Epidermal melanocyte (primary cell): ENCODE measurements around the gene CENPE.

Experiments
- DNase-seq: peaks from one replicate; pipeline ENCODE4 v3.0.0; 2011; ENCODE audit warnings: low spot score; ENCODE audit not compliant: insufficient read length

CENPE gene

GRCh38 chr4:103075894-103076746 is 122.0 kb downstream of the CENPE start:
- peak; percentile 21 for DNase-seq

- DNase-seq, result peak; percentile 32
These were observed 122.7 kb downstream of the CENPE start for GRCh38 chr4:103075435-103075893.

DNA sequence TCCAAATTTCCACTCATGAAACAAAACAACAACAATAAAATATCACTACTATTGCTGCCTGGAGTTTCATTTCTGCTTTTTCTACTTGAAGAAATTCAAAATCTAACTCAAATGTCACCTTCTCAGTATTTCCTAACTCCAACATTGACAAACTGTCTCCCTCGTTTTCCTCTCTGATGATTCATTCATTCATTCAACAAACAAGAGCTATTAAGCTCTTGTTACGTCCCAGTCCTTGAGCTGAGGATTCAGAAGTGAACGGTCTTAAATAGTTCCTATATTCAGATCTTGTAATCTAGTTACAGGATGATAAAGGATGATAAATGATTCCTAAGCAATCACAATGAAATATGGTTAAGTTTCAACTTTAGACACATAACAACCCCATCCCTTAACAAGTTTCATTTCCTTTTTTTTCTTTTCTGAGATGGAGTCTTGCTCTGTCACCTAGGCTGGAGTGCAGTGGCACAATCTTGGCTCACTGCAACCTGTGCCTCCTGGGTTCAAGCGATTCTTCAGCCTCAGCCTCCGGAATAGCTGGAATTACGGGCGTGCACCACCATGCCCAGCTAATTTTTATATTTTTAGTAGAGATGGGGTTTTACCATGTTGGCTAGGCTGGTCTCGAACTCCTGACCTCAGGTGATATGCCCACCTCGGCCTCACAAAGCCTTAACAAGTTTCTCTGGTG is 123.3 kb downstream of the CENPE start:
- no peak for DNase-seq

GRCh38 chr4:103073792-103074438 is 124.2 kb downstream of the CENPE start:
- no peak for DNase-seq

- DNase-seq, result no peak
These were observed 130.1 kb downstream of the CENPE start for GRCh38 chr4:103067841-103068547.

DNA sequence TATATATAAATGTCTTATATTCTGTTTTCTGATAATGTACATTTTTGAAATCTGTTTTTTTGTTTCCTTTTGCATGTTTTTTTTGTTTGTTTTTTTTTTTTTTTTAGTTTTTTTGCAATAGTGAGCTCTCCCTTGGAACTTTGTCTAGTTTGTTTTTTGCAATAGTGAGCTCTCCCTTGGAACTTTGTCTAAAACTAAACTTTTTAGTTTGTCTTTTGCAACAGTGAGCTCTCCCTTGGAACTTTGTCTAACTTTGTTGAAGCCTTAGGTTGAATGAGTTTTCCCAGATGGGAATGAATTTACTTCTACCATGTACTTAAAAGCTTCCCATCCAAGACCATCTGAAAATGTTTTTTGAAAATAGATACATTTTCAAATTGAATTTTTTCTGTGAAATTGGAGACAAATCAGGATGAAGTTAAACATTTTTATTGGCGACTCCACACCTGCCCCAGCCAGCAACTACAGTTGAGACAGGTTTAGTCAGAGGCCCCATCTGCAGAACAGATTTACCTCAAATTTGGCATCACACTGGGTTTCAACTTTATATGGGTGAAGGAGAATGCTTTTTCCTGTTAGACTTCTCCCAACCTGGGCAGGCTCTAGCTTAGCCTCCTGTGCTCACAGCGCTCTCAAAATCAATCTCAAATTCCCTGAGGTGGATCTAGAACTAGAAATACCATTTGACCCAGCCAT is 137.5 kb downstream of the CENPE start:
- no peak for DNase-seq
